ENCODE results near the gene MAP3K7CL.

Gene MAP3K7CL

GRCh38 chr21:29172282-29172681 lies 41.8 kb downstream of the MAP3K7CL start:
- no peak for FAIRE-seq

GRCh38 chr21:29174607-29175013 lies 44.2 kb downstream of the MAP3K7CL start:
- no peak for FAIRE-seq

- FAIRE-seq, result no peak
Observed at GRCh38 chr21:29175408-29176134, 45.1 kb downstream of the MAP3K7CL start.

- no peak for FAIRE-seq
Observed at GRCh38 chr21:29176471-29177120, 46.2 kb downstream of the MAP3K7CL start.

GRCh38 chr21:29177800-29178199 lies 47.4 kb downstream of the MAP3K7CL start:
- FAIRE-seq, result peak; percentile 43

GRCh38 chr21:29178926-29179325 lies 48.5 kb downstream of the MAP3K7CL start:
- no peak for FAIRE-seq

GRCh38 chr21:29179503-29179902 lies 49.1 kb downstream of the MAP3K7CL start:
- FAIRE-seq, result no peak

GRCh38 chr21:29181799-29182470 lies 51.5 kb downstream of the MAP3K7CL start:
- no peak for FAIRE-seq

GRCh38 chr21:29182691-29183092 lies 52.2 kb downstream of the MAP3K7CL start:
- no peak for FAIRE-seq

- FAIRE-seq, result no peak
Observed at GRCh38 chr21:29184037-29184436, 53.6 kb downstream of the MAP3K7CL start.

GRCh38 chr21:29185172-29185571 lies 54.7 kb downstream of the MAP3K7CL start:
- FAIRE-seq, result no peak

- FAIRE-seq, result no peak
Observed at GRCh38 chr21:29185633-29186032, 55.2 kb downstream of the MAP3K7CL start.

GRCh38 chr21:29186246-29186645 lies 55.8 kb downstream of the MAP3K7CL start:
- no peak for FAIRE-seq

GRCh38 chr21:29187944-29188343 lies 57.5 kb downstream of the MAP3K7CL start:
- FAIRE-seq, result no peak

GRCh38 chr21:29189353-29189752 lies 58.9 kb downstream of the MAP3K7CL start:
- FAIRE-seq, result no peak

GRCh38 chr21:29190923-29191331 lies 60.5 kb downstream of the MAP3K7CL start:
- FAIRE-seq, result no peak

GRCh38 chr21:29193072-29193471 lies 62.6 kb downstream of the MAP3K7CL start:
- no peak for FAIRE-seq

GRCh38 chr21:29193901-29194300 lies 63.5 kb downstream of the MAP3K7CL start:
- no peak for FAIRE-seq

GRCh38 chr21:29194342-29194741 lies 63.9 kb downstream of the MAP3K7CL start:
- FAIRE-seq, result no peak

GRCh38 chr21:29194847-29195246 lies 64.4 kb downstream of the MAP3K7CL start:
- no peak for FAIRE-seq

GRCh38 chr21:29195981-29196669 lies 65.7 kb downstream of the MAP3K7CL start:
- FAIRE-seq, result no peak

GRCh38 chr21:29196670-29197191 lies 66.3 kb downstream of the MAP3K7CL start:
- no peak for FAIRE-seq

- FAIRE-seq, result no peak
Observed at GRCh38 chr21:29201186-29201585, 70.7 kb downstream of the MAP3K7CL start.

Measured in colon (tissue), 2 donors.